ENCODE data around the gene HOXA6. TPM values are rescaled to one million over a fixed set of nuclear protein-coding genes. Genes with fewer than 3 reads are reported as not detected.

Gene HOXA6
- total RNA-seq, 2 experiments from 2014 or later, result 4.1 to 12.0 TPM

GRCh38 chr7:27111042-27111750 is 36.4 kb downstream of the HOXA6 start:
- no peak overlapping the region for H3K4me2 ChIP-seq (ENCODE audit: low read length)
- H3K27ac ChIP-seq (ENCODE audit: low read depth, low read length, poor library complexity, severe bottlenecking), result no peak overlapping the region
- intact Hi-C loops (cut with micrococcal nuclease; ENCODE audit: unreplicated experiment), result no loop called here
- TF ChIP-seq CTCF (conservative IDR thresholded peaks at IDR 0.05; ENCODE audit: low read length) (no peak), EZH2phosphoT487 (IDR thresholded peaks at IDR 0.05; ENCODE audit: borderline replicate concordance, low read depth, low read length) (no peak)
- POLR2A ChIA-PET, result no interaction called here
- H3K4me3 ChIP-seq (ENCODE audit: low read depth, low read length, poor library complexity, severe bottlenecking), result no peak overlapping the region
- H3K36me3 ChIP-seq (ENCODE audit: insufficient read depth, low read length), result no peaks in the 10 kb centered on the region
- H4K20me1 ChIP-seq (ENCODE audit: insufficient read depth, low read length), result no peaks in the 10 kb centered on the region
- DNase-seq (ENCODE audit: low spot score), result no peak
- CTCF ChIA-PET (ENCODE audit: unreplicated experiment), result no interaction called here
- H3K9me3 ChIP-seq (ENCODE audit: low read length), result no peaks in the 10 kb centered on the region
- H2AFZ ChIP-seq (ENCODE audit: low read length), result no peak overlapping the region
- BruUV-seq (replicated peaks), result no TSS peak
- H3K79me2 ChIP-seq (ENCODE audit: insufficient read depth, low read depth, low read length), result no peaks in the 10 kb centered on the region
- no peaks in the 10 kb centered on the region for H3K4me1 ChIP-seq (ENCODE audit: insufficient read depth, low read length, poor library complexity, severe bottlenecking)
- H3K9me2 ChIP-seq (ENCODE audit: insufficient read depth, low read length), result no peaks in the 10 kb centered on the region

GRCh38 chr7:27110186-27111031 is 37.2 kb downstream of the HOXA6 start:
- no peaks in the 10 kb centered on the region for H3K9me2 ChIP-seq (ENCODE audit: insufficient read depth, low read length)
- no peaks in the 10 kb centered on the region for H3K79me2 ChIP-seq (ENCODE audit: insufficient read depth, low read depth, low read length)
- no peak overlapping the region for H3K4me3 ChIP-seq (ENCODE audit: low read depth, low read length, poor library complexity, severe bottlenecking)
- no peak overlapping the region for H2AFZ ChIP-seq (ENCODE audit: low read length)
- BruUV-seq (replicated peaks), result no TSS peak
- DNase-seq (ENCODE audit: low spot score), result no peak
- H3K36me3 ChIP-seq (ENCODE audit: insufficient read depth, low read length), result no peaks in the 10 kb centered on the region
- H4K20me1 ChIP-seq (ENCODE audit: insufficient read depth, low read length), result no peaks in the 10 kb centered on the region
- TF ChIP-seq EZH2phosphoT487 (IDR thresholded peaks at IDR 0.05; ENCODE audit: borderline replicate concordance, low read depth, low read length), result no peak
- no peak for TF ChIP-seq CTCF (conservative IDR thresholded peaks at IDR 0.05; ENCODE audit: low read length)
- intact Hi-C loops (cut with micrococcal nuclease; ENCODE audit: unreplicated experiment), result no loop called here
- no peak overlapping the region for H3K27ac ChIP-seq (ENCODE audit: low read depth, low read length, poor library complexity, severe bottlenecking)
- no peak overlapping the region for H3K4me2 ChIP-seq (ENCODE audit: low read length)
- CTCF ChIA-PET (ENCODE audit: unreplicated experiment), result no interaction called here
- POLR2A ChIA-PET, result no interaction called here
- no peaks in the 10 kb centered on the region for H3K4me1 ChIP-seq (ENCODE audit: insufficient read depth, low read length, poor library complexity, severe bottlenecking)
- no peaks in the 10 kb centered on the region for H3K9me3 ChIP-seq (ENCODE audit: low read length)
